HUES48 (cell line): ENCODE results near the gene EEF1A1.
"Not testable (repeated sequence)": the region's sequence is repeated elsewhere in the genome, so short reads cannot be mapped to it uniquely, and the experiment has no call there.

ENCODE experiments used
- H3K27ac ChIP-seq: one replicate; pipeline ENCODE4 v1.7.0; 2013; ENCODE audit warnings: low read depth, low read length, inconsistent platforms
- H3K27me3 ChIP-seq: 2 replicates; pipeline ENCODE4 v1.6.1; 2013; ENCODE audit warnings: mild to moderate bottlenecking, low read length; ENCODE audit not compliant: control insufficient read depth, insufficient read depth
- H3K36me3 ChIP-seq: 2 replicates; pipeline ENCODE4 v1.6.1; 2013; ENCODE audit warnings: low read length; ENCODE audit not compliant: control insufficient read depth, insufficient read depth
- H3K4me1 ChIP-seq: 2 replicates; pipeline ENCODE4 v1.6.1; 2013; ENCODE audit warnings: mild to moderate bottlenecking, low read length; ENCODE audit not compliant: control insufficient read depth, insufficient read depth
- H3K4me3 ChIP-seq: 2 replicates; pipeline ENCODE4 v1.5.1; 2013; ENCODE audit warnings: mild to moderate bottlenecking, low read depth, low read length
- H3K9ac ChIP-seq: 2 replicates; pipeline ENCODE4 v1.6.1; 2013; ENCODE audit warnings: mild to moderate bottlenecking, low read depth, low read length, moderate library complexity
- H3K9me3 ChIP-seq: 2 replicates; pipeline ENCODE4 v1.6.1; 2013; ENCODE audit warnings: low read length; ENCODE audit not compliant: control insufficient read depth, insufficient read depth

The EEF1A1 gene

DNA sequence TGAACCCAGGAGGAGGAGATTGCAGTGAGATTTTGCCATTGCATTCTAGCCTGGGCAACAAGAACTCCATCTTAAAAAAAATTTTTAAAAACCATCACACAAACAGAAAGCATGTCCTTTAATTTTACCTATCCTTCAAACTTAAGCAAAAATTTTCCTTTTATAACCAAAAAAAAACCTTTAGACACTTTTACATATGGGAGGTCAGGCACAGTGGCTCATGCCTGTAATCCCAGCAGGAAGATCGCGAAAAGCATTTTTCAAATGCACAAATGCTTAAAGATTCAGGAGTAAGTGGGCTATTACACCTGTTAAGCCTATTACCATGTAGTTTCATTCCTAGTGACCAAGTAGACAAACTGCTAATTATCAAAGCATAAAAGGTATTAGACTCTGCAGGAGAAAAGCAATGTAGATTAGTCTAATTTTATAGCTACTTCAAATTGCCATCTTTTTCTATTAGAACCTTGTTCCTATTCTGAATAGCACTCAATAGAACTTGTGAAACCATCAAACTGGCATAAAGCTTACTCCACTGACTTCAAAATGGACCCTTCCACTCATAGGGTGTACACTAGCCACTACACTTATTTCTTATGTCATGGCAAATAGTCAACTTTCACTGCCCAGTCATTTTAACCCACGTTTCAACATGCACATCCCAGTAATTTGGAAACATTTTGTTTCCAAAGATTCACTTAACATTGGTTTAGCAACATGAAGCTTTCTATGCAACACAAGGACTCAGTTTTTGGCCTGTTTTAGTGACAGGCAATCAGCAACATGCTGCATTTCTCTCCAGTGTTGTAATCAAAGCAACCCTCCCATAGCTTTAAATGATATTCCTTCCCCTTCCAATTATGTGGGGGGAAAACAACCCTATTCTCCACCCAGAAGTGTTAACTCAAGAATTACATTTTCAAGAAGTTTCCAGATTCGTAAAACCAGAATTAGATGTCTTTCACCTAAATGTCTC, 4.0 kb downstream of the EEF1A1 start:
- H3K9ac ChIP-seq, result peak overlapping the region; percentile 58
- peak overlapping the region; percentile 13; the same call in 1 of the 2 replicates for H3K4me3 ChIP-seq

DNA sequence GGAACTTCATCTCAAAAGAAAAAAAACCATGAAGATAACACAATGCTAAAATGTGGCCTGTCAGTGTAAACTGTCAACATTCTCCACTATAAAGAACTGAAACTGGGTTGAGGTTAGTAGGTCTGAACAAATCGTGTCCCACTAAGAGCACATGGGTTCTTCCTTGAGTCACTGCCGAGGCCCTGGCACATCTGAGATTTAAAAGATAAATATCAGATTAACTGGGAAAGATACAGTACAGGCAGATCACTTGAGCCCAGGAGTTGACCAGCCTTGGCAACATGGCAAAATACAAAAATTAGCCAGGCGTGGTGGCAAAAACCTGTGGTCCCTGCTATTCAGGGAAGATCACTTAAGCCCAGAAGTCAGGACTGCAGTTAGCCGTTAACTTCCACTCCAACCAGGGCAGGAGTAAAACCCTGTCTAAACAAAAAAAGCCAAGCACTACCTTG, 5.6 kb downstream of the EEF1A1 start:
- Histone ChIP-seq H3K4me3 (no peak overlapping the region), H3K27me3 (no peaks in the 10 kb centered on the region), H3K36me3 (peaks cover 53% of the 10 kb centered on the region), H3K27ac (peak overlapping the region; percentile 78), H3K9me3 (no peaks in the 10 kb centered on the region), H3K9ac (peak overlapping the region; percentile 58; the same call in 1 of the 2 replicates), H3K4me1 (no peaks in the 10 kb centered on the region)

More for the DNA sequence above, 4.0 kb downstream of the EEF1A1 start:
- Histone ChIP-seq H3K27ac (peak overlapping the region; percentile 78), H3K36me3 (peaks cover 58% of the 10 kb centered on the region), H3K27me3 (no peaks in the 10 kb centered on the region), H3K9me3 (no peaks in the 10 kb centered on the region), H3K4me1 (0 out of 2 replicates have a peak, but pooled peaks cover 1% of the 10 kb centered on the region)

DNA sequence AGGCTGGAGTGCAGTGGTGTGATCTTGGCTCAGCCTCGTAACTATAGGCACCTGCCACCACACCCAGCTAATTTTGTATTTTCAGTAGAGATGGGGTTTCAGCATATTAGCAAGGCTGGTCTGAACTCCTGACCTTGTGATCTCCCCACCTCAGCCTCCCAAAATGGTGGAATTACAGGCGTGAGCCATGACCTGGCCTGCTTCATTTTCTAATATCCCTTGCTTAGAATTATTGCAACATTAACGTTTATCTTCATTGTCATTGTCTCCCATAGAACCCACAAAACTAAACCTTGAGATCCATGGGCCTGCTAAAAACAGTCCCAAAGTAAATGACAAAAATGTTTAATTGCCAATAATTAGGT, 6.1 kb downstream of the EEF1A1 start:
- Histone ChIP-seq H3K4me1 (no peaks in the 10 kb centered on the region), H3K27me3 (no peaks in the 10 kb centered on the region), H3K9ac (no peak overlapping the region), H3K27ac (peak overlapping the region; percentile 78), H3K4me3 (no peak overlapping the region), H3K9me3 (no peaks in the 10 kb centered on the region), H3K36me3 (peaks cover 48% of the 10 kb centered on the region)

DNA sequence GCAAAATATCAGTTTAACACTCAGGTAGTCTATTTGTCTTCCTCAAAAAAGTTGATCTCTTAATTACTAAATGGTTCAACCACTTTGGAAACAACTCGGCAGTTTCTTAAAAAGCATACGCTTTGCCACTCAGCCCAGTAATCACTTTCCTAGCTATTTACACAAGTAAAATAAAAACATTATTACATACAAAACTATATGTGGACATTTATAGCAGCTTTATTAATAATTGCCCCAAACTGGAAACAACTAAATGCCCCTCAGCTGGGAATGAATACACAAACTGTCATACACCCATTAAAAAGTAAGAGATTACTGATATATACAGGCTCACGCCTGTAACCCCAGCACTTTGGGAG, 7.4 kb downstream of the EEF1A1 start:
- no peaks in the 10 kb centered on the region for H3K4me1 ChIP-seq
- no peak overlapping the region for H3K27ac ChIP-seq

DNA sequence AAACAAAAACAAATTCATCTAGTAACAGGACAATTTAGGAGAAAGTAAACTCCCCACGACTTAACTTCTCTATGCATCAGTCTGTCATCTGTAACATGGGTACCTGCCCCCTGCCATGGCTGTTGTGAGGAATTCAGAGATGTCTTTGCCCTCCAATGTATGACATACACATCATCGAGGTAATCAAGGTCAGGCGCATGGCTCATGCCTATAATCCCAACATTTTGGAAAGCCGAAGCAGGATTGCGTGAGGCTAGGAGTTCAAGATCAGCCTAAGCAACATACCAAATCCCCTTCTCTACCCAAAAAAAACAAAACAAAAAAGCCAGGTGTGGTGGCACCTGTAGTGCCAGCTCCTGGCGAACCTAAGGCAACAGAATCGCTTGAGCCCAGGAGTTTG, 9.0 kb downstream of the EEF1A1 start:
- no peak overlapping the region for H3K27ac ChIP-seq
- H3K27me3 ChIP-seq, result no peaks in the 10 kb centered on the region
- H3K9ac ChIP-seq, result no peak overlapping the region
- peaks cover 21% of the 10 kb centered on the region for H3K36me3 ChIP-seq
- no peak overlapping the region for H3K4me3 ChIP-seq
- no peaks in the 10 kb centered on the region for H3K9me3 ChIP-seq
- H3K4me1 ChIP-seq, result no peaks in the 10 kb centered on the region

More for the DNA sequence above, 7.4 kb downstream of the EEF1A1 start:
- H3K9ac ChIP-seq, result no peak overlapping the region
- peaks cover 36% of the 10 kb centered on the region for H3K36me3 ChIP-seq
- no peaks in the 10 kb centered on the region for H3K27me3 ChIP-seq
- no peaks in the 10 kb centered on the region for H3K9me3 ChIP-seq
- no peak overlapping the region for H3K4me3 ChIP-seq

DNA sequence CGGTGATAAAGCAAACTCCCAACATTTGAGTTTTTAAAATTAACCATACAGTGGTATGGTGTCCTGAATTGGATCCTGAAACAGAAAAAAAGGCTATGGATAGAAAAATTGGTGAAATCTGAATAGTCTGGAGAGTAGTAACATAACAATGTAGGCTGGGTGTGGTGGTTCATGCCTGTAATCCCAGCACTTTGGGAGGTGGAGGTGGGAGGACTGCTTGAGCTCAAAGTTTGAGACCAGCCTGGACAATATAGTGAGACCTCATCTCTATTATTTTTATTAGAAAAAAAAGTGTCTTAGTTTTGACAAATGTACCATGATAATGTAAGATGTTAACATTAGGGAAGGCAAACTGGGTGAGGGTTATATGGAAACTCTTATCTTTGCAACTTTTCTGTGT, 11.0 kb downstream of the EEF1A1 start:
- H3K9me3 ChIP-seq, result no peaks in the 10 kb centered on the region

DNA sequence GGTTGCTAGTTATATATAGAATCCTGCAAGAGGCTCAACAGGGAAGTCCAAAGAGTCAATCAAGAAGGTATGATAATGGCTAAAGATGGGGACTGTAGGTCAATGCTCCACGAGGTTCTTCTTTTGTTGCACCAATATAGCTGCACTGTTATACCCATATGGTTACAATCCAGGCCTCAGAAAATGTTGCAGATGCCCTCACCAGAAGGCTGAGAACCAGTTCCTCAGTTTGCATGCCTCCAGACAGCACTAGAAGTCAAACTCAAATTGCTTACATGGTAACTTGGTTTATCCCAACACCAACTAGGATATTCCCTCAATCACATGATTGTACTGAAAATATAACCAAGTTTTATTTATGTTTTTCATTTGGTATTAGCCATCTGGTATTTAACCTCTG, 12.1 kb downstream of the EEF1A1 start:
- Histone ChIP-seq H3K36me3 (0 out of 2 replicates have a peak, but pooled peaks cover 5% of the 10 kb centered on the region), H3K4me3 (no peak overlapping the region), H3K27me3 (no peaks in the 10 kb centered on the region), H3K9me3 (no peaks in the 10 kb centered on the region), H3K4me1 (no peaks in the 10 kb centered on the region), H3K9ac (no peak overlapping the region), H3K27ac (no peak overlapping the region)

More for the DNA sequence above, 11.0 kb downstream of the EEF1A1 start:
- no peaks in the 10 kb centered on the region for H3K27me3 ChIP-seq
- H3K27ac ChIP-seq, result no peak overlapping the region
- H3K36me3 ChIP-seq, result peaks cover 2% of the 10 kb centered on the region
- no peaks in the 10 kb centered on the region for H3K4me1 ChIP-seq
- no peak overlapping the region for H3K4me3 ChIP-seq
- H3K9ac ChIP-seq, result no peak overlapping the region

DNA sequence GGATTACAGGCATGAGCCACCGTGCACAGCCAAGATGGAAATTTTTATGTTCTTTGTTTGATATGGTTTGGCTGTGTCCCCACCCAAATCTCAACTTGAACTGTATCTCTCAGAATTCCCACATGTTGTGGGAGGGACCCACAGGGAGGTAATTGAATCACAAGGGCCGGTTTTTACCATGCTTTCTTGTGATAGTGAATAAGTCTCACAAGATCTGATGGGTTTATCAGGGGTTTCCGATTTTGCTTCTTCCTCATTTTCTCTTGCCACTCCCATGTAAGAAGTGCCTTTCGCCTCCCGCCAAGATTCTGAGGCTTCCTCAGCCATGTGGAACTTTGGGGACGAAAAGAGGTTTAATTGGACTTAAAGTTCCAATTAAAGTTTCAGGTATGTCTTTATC, 14.6 kb downstream of the EEF1A1 start:
- Histone ChIP-seq H3K27ac (no peak overlapping the region), H3K4me1 (no peaks in the 10 kb centered on the region), H3K4me3 (no peak overlapping the region), H3K36me3 (peaks cover 17% of the 10 kb centered on the region), H3K27me3 (no peaks in the 10 kb centered on the region), H3K9ac (no peak overlapping the region), H3K9me3 (no peaks in the 10 kb centered on the region)

DNA sequence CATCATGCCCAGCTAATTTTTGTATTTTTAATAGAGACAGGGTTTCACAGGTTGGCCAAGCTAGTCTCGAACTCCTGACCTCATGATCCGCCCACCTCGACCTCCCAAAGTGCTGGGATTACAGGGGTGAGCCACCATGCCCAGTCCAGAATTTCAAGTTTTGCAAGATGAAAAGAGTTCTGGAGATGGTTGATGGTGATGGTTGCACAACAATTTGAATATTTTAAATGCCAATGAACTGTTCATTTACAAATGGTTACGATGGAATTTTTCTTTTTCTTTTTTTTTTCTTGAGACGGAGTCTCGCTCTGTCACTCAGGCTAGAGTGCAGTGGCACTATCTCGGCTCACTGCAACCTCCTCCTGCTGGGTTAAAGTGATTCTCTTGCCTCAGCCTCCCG, 15.1 kb downstream of the EEF1A1 start:
- not testable (repeated sequence) for H3K4me1 ChIP-seq, H3K4me3 ChIP-seq

DNA sequence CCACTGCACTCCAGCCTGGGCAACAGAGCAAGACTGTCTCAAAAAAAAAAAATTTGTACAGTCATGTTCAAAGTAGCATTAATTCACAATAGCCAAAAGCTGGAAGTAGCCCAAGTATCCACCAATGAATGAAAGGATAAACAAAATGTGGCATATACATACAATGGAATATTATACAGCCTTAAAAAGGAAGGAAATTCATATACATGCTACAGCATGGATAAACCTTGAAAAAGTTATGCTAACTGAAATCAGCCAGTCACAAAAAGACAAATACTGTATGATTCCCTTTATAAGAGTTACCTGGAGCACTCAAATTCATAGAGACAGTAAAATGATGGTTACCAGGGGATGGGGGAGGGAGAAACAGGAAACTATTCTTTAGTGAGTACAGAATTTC, 15.7 kb downstream of the EEF1A1 start:
- Histone ChIP-seq H3K4me3 (no peak overlapping the region), H3K27ac (no peak overlapping the region), H3K9me3 (no peaks in the 10 kb centered on the region), H3K4me1 (no peaks in the 10 kb centered on the region), H3K27me3 (no peaks in the 10 kb centered on the region), H3K9ac (no peak overlapping the region), H3K36me3 (peaks cover 28% of the 10 kb centered on the region)

More for the DNA sequence above, 15.1 kb downstream of the EEF1A1 start:
- peaks cover 22% of the 10 kb centered on the region for H3K36me3 ChIP-seq
- H3K9ac ChIP-seq, H3K27ac ChIP-seq, H3K27me3 ChIP-seq, H3K9me3 ChIP-seq: not testable (repeated sequence)

DNA sequence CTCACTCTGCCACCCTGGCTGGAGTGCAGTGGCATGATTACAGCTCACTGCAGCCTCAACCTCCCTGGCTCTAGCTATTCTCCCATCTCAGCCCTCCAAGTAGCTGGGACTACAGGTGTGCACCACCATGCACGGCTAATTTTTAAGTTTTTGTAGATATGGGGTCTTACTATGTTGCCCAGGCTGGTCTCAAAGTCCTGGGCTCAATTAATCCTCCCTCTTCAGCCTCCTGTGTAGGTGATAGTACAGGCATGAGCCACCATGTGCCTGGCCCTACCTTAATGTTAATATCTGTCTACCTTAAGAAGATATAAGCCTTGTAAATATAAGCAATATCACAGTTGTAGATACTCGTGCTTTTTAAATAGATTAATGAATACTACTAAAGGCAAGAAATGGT, 16.7 kb downstream of the EEF1A1 start:
- H3K9me3 ChIP-seq, result no peaks in the 10 kb centered on the region
- no peaks in the 10 kb centered on the region for H3K4me1 ChIP-seq
- no peak overlapping the region for H3K4me3 ChIP-seq
- H3K27ac ChIP-seq, result no peak overlapping the region
- H3K36me3 ChIP-seq, result peaks cover 38% of the 10 kb centered on the region
- no peaks in the 10 kb centered on the region for H3K27me3 ChIP-seq
- no peak overlapping the region for H3K9ac ChIP-seq
